ENCODE data around the gene MAP3K14. TPM values are rescaled to one million over a fixed set of nuclear protein-coding genes. Genes with fewer than 3 reads are reported as not detected.
A peak's percentile ranks its signal among the peaks of the same experiment; 100 is the strongest.

The MAP3K14 gene
- total and polyA plus RNA-seq, 11 donors = 9.0 to 21.9 (median 11.4) TPM

DNA sequence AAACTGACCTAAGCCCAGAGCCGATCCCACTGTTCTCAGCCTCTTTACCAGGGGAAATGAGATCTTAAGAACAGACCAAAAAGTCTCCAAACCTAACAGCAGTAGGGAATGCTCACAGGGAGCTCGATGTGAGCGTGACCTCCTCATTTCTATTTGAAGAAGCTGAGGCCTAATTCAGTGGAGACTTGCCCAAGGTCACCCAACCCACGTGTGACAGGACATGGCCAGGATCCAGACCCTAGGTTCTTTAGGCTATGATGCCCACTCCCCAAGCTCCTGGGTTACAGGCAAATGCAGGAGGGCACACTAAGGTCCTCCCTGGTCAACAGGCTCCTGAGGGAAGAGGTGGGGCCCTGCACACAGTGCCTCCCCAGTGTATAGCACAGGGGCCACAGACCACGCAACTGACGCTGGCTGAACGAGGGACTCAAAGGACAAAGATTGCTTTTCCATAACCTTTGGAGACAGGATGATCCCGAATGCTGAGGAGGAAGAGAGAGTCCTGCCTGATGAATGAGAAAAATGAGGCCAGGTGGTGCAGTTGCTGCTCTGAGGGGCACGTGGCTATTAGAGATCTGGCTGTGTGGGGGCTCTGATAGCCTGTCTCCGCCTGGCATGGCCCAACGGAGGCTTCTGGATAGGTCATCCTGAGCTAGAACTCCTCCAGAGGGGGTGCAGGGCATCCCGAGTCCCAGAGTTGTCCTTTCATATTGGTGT is 24.0 kb downstream of the MAP3K14 start:
- intact Hi-C loops (cut with DNase I) = no loop called here
- ATAC-seq (no peak), DNase-seq (peak in 1 of 5 donors; percentile 26)
- Histone ChIP-seq H3K9me3 (no peaks in the 10 kb centered on the region), H3K27me3 (no peaks in the 10 kb centered on the region), H3K36me3 (peaks cover 0 to 32% (median 13%) of the 10 kb centered on the region in 9 donors), H3K4me3 (no peak overlapping the region), H3K27ac (peak overlapping the region; percentile 51 to 91 (median 87)), H3K4me1 (peaks cover 12 to 100% (median 94%) of the 10 kb centered on the region in 12 donors)
- WGBS, 4 donors = 46 to 53% (median 49%) methylated on average over 12 of the region's 12 CpGs
- TF ChIP-seq, protein P1, sequence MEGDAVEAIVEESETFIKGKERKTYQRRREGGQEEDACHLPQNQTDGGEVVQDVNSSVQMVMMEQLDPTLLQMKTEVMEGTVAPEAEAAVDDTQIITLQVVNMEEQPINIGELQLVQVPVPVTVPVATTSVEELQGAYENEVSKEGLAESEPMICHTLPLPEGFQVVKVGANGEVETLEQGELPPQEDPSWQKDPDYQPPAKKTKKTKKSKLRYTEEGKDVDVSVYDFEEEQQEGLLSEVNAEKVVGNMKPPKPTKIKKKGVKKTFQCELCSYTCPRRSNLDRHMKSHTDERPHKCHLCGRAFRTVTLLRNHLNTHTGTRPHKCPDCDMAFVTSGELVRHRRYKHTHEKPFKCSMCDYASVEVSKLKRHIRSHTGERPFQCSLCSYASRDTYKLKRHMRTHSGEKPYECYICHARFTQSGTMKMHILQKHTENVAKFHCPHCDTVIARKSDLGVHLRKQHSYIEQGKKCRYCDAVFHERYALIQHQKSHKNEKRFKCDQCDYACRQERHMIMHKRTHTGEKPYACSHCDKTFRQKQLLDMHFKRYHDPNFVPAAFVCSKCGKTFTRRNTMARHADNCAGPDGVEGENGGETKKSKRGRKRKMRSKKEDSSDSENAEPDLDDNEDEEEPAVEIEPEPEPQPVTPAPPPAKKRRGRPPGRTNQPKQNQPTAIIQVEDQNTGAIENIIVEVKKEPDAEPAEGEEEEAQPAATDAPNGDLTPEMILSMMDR (IDR thresholded peaks at IDR 0.05) = no peak
- no peak for TF ChIP-seq POLR2A (IDR thresholded peaks at IDR 0.05)

GRCh38 chr17:45291171-45291805 is 25.5 kb downstream of the MAP3K14 start:
- ATAC-seq (no peak), DNase-seq (peak in 1 of 5 donors; percentile 59)
- Histone ChIP-seq H3K27ac (peak overlapping the region in 11 of 12 donors; percentile 52 to 91 (median 86)), H3K27me3 (no peaks in the 10 kb centered on the region), H3K4me3 (no peak overlapping the region), H3K36me3 (peaks cover 0 to 47% (median 29%) of the 10 kb centered on the region in 9 donors), H3K9me3 (no peaks in the 10 kb centered on the region), H3K4me1 (peaks cover 12 to 91% (median 86%) of the 10 kb centered on the region in 12 donors)
- WGBS, 4 donors = 46 to 56% (median 55%) methylated on average over 5 of the region's 5 CpGs
- TF ChIP-seq, protein P1 (IDR thresholded peaks at IDR 0.05) = no peak
- no peak for TF ChIP-seq POLR2A (IDR thresholded peaks at IDR 0.05)
- intact Hi-C loops (cut with DNase I) = no loop called here

- Histone ChIP-seq H3K27ac (peak overlapping the region in 11 of 12 donors; percentile 52 to 91 (median 86)), H3K4me3 (no peak overlapping the region), H3K36me3 (peaks cover 0 to 56% (median 39%) of the 10 kb centered on the region in 9 donors), H3K4me1 (peaks cover 9 to 81% (median 76%) of the 10 kb centered on the region in 12 donors), H3K9me3 (no peaks in the 10 kb centered on the region), H3K27me3 (no peaks in the 10 kb centered on the region)
- no peak for TF ChIP-seq POLR2A (IDR thresholded peaks at IDR 0.05)
- DNase-seq = no peak
- intact Hi-C loops (cut with DNase I) = no loop called here
- 72 to 78% (median 75%) methylated on average over 11 of the region's 11 CpGs for WGBS, 4 donors
- no peak for ATAC-seq
Observed at GRCh38 chr17:45290269-45290765, 26.5 kb downstream of the MAP3K14 start.

DNA sequence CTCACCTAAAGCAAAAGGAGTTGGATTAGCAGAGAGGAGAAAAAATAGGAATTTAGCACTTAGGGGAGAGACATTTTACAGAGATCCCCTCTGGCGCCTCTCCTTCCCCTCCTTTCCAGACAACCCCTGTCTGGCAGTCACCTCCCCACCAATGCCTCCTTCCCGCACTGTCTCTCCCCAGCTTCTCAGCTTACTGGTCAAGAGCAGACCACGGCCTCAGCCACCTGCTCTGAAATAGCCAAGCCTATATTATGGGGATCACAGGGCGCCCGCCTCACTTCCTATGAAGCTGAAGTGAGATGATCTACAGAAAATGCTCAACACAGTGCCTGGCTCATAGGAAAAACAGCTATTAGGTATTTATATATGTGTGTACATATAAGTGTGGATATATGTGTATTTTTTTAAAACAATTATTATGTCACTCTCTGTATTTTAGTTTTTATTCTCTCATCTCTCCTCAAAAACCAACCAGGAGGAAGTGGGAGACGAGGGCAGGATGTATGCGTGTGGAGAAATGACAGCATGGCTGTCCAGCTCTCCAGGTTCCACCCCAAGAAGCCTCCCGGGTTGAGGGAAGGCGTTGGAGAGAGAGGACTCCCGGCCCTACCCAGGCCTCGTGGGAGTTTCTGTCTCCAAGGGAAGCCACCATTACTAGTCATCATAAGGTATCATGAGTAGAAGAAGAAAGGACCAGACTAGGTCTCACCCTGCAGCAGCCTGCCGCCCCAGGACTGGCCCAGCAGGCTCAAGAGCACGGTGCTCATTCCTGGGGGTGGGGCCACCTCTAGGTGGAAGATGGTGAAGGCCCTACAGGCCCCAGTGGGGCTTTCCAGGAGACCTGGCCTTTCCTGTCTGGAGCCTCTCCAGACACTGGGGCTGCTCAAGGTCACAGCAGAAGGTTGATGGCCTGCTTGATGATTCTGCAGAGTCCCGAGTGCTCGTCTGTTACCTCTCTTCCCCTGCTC is 27.2 kb downstream of the MAP3K14 start:
- no peaks in the 10 kb centered on the region for H3K27me3 ChIP-seq
- TF ChIP-seq, protein P1 (IDR thresholded peaks at IDR 0.05) = no peak
- TF ChIP-seq POLR2A (IDR thresholded peaks at IDR 0.05) = no peak
- H3K36me3 ChIP-seq = peaks cover 0 to 63% (median 46%) of the 10 kb centered on the region in 9 donors
- DNase-seq (no peak), ATAC-seq (no peak)
- intact Hi-C loops (cut with DNase I) = no loop called here
- peak overlapping the region in 11 of 12 donors; percentile 52 to 91 (median 86) for H3K27ac ChIP-seq
- no peaks in the 10 kb centered on the region for H3K9me3 ChIP-seq
- WGBS, 4 donors = 56 to 69% (median 62%) methylated on average over 14 to 15 of the region's 15 CpGs
- peaks cover 8 to 81% (median 70%) of the 10 kb centered on the region in 12 donors for H3K4me1 ChIP-seq
- no peak overlapping the region for H3K4me3 ChIP-seq
